HEK293 (cell line): Measurements from ENCODE around the gene SPTBN1.

ENCODE experiments used
- CTCF ChIA-PET: fragments of 350-600 bp; formaldehyde crosslinking; extraction: SDS; loops from one replicate; lab custom pipeline; 2021; ENCODE audit warnings: antibody characterized with exemption; lab: Yijun Ruan, JAX
- POLR2A ChIA-PET: fragments of 300-600 bp; formaldehyde crosslinking; extraction: SDS; loops from one replicate; lab custom pipeline; 2020; ENCODE audit warnings: antibody characterized with exemption, inconsistent platforms; lab: Yijun Ruan, JAX
- H3K27ac ChIP-seq: fragments of 200-500 bp; sonication (Bioruptor generic); 2 replicates; pipeline ENCODE4 v1.5.1; 2014; ENCODE audit warnings: low read depth, low read length, control low read depth, inconsistent platforms; ENCODE audit errors: extremely low read depth
- H3K36me3 ChIP-seq, 2 experiments: fragments of 200-500 bp in 1 of 2; sonication (Bioruptor generic) in 1 of 2; 1 replicate in 1 of 2; 2 replicates in 1 of 2; pipeline ENCODE4 v1.5.1; 2014 to 2017; ENCODE audit warnings: inconsistent platforms in 2 of 2, low read length in 2 of 2; ENCODE audit not compliant: control insufficient read depth in 2 of 2, insufficient read depth in 1 of 2
- H3K4me1 ChIP-seq: fragments of 200-500 bp; sonication (Bioruptor generic); 2 replicates; pipeline ENCODE4 v1.5.1; 2014; ENCODE audit warnings: mild to moderate bottlenecking, low read length, inconsistent platforms; ENCODE audit not compliant: control insufficient read depth, insufficient read depth
- H3K4me3 ChIP-seq: 2 replicates; pipeline ENCODE4 v1.5.1; 2011; ENCODE audit warnings: low read depth, mild to moderate bottlenecking, control low read depth, low read length, moderate library complexity
- H3K9me3 ChIP-seq: fragments of 200-500 bp; sonication (Bioruptor generic); 2 replicates; pipeline ENCODE4 v1.5.1; 2014; ENCODE audit warnings: low read depth, low read length, inconsistent platforms; ENCODE audit not compliant: control insufficient read depth, insufficient read depth
- FEZF1 ChIP-seq: fragments of 450-650 bp; formaldehyde crosslinking; IDR thresholded peaks from 2 replicates; pipeline ENCODE4 v1.5.1; 2016; ENCODE audit warnings: missing biosample characterization, missing genetic modification characterization
- ZNF175 ChIP-seq: fragments of 450-650 bp; formaldehyde crosslinking; IDR thresholded peaks from 2 replicates; pipeline ENCODE4 v1.5.1; 2016; ENCODE audit warnings: missing biosample characterization, missing genetic modification characterization
- ZNF311 ChIP-seq: fragments of 450-650 bp; formaldehyde crosslinking; IDR thresholded peaks from 2 replicates; pipeline ENCODE4 v1.5.1; 2017; ENCODE audit warnings: missing biosample characterization, missing genetic modification characterization, borderline replicate concordance
- ZNF324 ChIP-seq: fragments of 450-650 bp; formaldehyde crosslinking; IDR thresholded peaks from 2 replicates; pipeline ENCODE4 v1.5.1; 2016; ENCODE audit warnings: missing biosample characterization, missing genetic modification characterization
- ZNF341 ChIP-seq: fragments of 450-650 bp; formaldehyde crosslinking; IDR thresholded peaks from 2 replicates; pipeline ENCODE4; 2016; ENCODE audit warnings: low read depth, missing biosample characterization, missing genetic modification characterization
- ZNF416 ChIP-seq: fragments of 450-650 bp; formaldehyde crosslinking; IDR thresholded peaks from 2 replicates; pipeline ENCODE4 v1.5.1; 2016; ENCODE audit warnings: missing biosample characterization, missing genetic modification characterization
- ZNF561 ChIP-seq: fragments of 450-650 bp; IDR thresholded peaks from 2 replicates; pipeline ENCODE4 v1.5.1; 2018; ENCODE audit warnings: missing biosample characterization, missing genetic modification characterization, borderline replicate concordance
- ZNF654 ChIP-seq: fragments of 450-650 bp; formaldehyde crosslinking; IDR thresholded peaks from 2 replicates; pipeline ENCODE4 v1.5.1; 2016; ENCODE audit warnings: low read depth, missing biosample characterization, missing genetic modification characterization
- ZNF677 ChIP-seq: fragments of 450-650 bp; IDR thresholded peaks from 2 replicates; pipeline ENCODE4 v1.5.0; 2018; ENCODE audit warnings: missing biosample characterization, mild to moderate bottlenecking, missing genetic modification characterization, moderate library complexity
- ZNF791 ChIP-seq: fragments of 450-650 bp; formaldehyde crosslinking; IDR thresholded peaks from 2 replicates; pipeline ENCODE4 v1.5.1; 2016; ENCODE audit warnings: missing biosample characterization, missing genetic modification characterization
- ZSCAN30 ChIP-seq: fragments of 450-650 bp; IDR thresholded peaks from 2 replicates; pipeline ENCODE4 v1.5.1; 2018; ENCODE audit warnings: missing biosample characterization, mild to moderate bottlenecking, missing genetic modification characterization, moderate library complexity
- TF ChIP-seq, protein P1 (sequence below): fragments of 450-650 bp; formaldehyde crosslinking; IDR thresholded peaks from 2 replicates; pipeline ENCODE4 v1.5.1; 2016; ENCODE audit warnings: missing biosample characterization, missing genetic modification characterization
- TF ChIP-seq, protein P2 (sequence below): fragments of 450-650 bp; IDR thresholded peaks from 2 replicates; pipeline ENCODE4 v1.5.1; 2018; ENCODE audit warnings: missing biosample characterization, mild to moderate bottlenecking, missing genetic modification characterization
- TF ChIP-seq, protein P3 (sequence below): fragments of 450-650 bp; formaldehyde crosslinking; conservative IDR thresholded peaks from 2 replicates; pipeline ENCODE4 v1.5.1; 2016; ENCODE audit warnings: low read depth, missing biosample characterization, missing genetic modification characterization
- TF ChIP-seq, protein P4 (sequence below): fragments of 450-650 bp; formaldehyde crosslinking; IDR thresholded peaks from 2 replicates; pipeline ENCODE4 v1.5.1; 2016; ENCODE audit warnings: missing biosample characterization, missing genetic modification characterization

Gene SPTBN1

DNA sequence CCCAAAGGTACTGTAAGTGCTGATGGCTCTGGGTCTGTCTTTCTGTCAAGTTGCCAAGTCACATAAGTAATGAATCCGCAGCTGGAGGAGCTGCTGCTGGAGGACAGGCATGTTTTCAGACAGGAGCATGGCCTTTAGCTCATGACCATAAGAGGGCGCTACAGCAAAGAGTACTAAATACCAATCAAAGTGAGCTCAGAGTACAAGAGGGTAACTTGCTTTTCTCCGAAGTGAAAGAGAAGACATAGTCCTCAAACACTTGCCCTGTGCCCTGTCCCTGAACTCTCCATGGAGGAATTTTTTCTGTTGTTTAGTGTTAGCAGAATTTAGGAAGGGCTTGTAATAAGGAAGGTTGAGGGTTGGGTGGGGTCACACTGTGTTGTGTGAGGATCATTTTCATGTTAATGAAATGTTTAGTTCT is 209.3 kb downstream of the SPTBN1 start:
- no peak for TF ChIP-seq ZNF416
- TF ChIP-seq, protein P1, sequence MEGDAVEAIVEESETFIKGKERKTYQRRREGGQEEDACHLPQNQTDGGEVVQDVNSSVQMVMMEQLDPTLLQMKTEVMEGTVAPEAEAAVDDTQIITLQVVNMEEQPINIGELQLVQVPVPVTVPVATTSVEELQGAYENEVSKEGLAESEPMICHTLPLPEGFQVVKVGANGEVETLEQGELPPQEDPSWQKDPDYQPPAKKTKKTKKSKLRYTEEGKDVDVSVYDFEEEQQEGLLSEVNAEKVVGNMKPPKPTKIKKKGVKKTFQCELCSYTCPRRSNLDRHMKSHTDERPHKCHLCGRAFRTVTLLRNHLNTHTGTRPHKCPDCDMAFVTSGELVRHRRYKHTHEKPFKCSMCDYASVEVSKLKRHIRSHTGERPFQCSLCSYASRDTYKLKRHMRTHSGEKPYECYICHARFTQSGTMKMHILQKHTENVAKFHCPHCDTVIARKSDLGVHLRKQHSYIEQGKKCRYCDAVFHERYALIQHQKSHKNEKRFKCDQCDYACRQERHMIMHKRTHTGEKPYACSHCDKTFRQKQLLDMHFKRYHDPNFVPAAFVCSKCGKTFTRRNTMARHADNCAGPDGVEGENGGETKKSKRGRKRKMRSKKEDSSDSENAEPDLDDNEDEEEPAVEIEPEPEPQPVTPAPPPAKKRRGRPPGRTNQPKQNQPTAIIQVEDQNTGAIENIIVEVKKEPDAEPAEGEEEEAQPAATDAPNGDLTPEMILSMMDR = 0 out of 2 replicates have a peak, but pooled peaks have one; percentile 17
- peak; percentile 29 for TF ChIP-seq ZNF654 (tag by site-specific recombination)
- TF ChIP-seq, protein P2, sequence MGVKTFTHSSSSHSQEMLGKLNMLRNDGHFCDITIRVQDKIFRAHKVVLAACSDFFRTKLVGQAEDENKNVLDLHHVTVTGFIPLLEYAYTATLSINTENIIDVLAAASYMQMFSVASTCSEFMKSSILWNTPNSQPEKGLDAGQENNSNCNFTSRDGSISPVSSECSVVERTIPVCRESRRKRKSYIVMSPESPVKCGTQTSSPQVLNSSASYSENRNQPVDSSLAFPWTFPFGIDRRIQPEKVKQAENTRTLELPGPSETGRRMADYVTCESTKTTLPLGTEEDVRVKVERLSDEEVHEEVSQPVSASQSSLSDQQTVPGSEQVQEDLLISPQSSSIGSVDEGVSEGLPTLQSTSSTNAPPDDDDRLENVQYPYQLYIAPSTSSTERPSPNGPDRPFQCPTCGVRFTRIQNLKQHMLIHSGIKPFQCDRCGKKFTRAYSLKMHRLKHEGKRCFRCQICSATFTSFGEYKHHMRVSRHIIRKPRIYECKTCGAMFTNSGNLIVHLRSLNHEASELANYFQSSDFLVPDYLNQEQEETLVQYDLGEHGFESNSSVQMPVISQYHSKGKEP (tag by site-specific recombination) = no peak
- TF ChIP-seq ZNF311 (tag by site-specific recombination) = no peak
- ChIA-PET POLR2A (no interaction called here), CTCF (interaction anchor here (0.5 to 5.0 kb wide), 44 partner anchors 9 to 594 kb away, joined by 3 to 64 read pairs (median 4); no protein-coding TSS in a partner anchor)
- no peak overlapping the region for H3K4me3 ChIP-seq
- H3K9me3 ChIP-seq = no peaks in the 10 kb centered on the region
- H3K4me1 ChIP-seq = no peaks in the 10 kb centered on the region
- no peak overlapping the region for H3K27ac ChIP-seq
- peaks cover 10 to 96% of the 10 kb centered on the region in 2 experiments for H3K36me3 ChIP-seq

DNA sequence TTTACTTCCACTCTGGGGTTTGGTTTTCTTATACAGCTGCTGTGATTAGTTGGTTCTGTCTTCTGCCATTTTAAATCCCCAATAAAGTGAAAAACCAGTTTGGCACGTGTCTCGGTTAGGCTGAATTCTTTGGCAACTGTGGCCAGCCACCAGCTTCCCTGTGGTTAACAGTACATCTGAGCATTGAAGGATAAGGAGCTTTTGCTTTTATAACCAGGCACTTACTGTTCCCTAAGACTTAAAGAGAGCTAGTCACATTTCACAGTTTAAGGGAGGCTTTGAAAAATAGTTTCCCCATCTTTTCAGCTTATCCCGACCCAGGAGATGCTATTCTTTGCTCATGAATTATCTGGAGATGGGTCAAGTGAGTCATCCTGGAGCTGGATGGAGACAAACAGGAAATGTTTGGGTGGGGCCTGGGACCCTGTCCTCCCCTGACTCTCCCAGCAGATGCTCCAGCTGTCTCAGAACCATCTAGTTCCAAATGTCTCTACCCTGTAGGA is 210.1 kb downstream of the SPTBN1 start:
- CTCF ChIA-PET = interaction anchor here (0.5 to 5.0 kb wide), 18 partner anchors 9 to 559 kb away, joined by 3 to 64 read pairs (median 8); no protein-coding TSS in a partner anchor
- no peaks in the 10 kb centered on the region for H3K4me1 ChIP-seq
- no peak overlapping the region for H3K4me3 ChIP-seq
- no peak overlapping the region for H3K27ac ChIP-seq
- peaks cover 13 to 96% of the 10 kb centered on the region in 2 experiments for H3K36me3 ChIP-seq
- no peaks in the 10 kb centered on the region for H3K9me3 ChIP-seq
- TF ChIP-seq ZNF791 (tag by site-specific recombination) (no peak), ZNF341 (tag by site-specific recombination) (no peak), FEZF1 (tag by site-specific recombination) (no peak), ZNF561 (no peak), ZNF677 (tag by site-specific recombination) (no peak), ZNF175 (tag by site-specific recombination) (no peak), ZNF324 (tag by site-specific recombination) (no peak), ZSCAN30 (tag by site-specific recombination) (no peak)
- TF ChIP-seq, protein P3, sequence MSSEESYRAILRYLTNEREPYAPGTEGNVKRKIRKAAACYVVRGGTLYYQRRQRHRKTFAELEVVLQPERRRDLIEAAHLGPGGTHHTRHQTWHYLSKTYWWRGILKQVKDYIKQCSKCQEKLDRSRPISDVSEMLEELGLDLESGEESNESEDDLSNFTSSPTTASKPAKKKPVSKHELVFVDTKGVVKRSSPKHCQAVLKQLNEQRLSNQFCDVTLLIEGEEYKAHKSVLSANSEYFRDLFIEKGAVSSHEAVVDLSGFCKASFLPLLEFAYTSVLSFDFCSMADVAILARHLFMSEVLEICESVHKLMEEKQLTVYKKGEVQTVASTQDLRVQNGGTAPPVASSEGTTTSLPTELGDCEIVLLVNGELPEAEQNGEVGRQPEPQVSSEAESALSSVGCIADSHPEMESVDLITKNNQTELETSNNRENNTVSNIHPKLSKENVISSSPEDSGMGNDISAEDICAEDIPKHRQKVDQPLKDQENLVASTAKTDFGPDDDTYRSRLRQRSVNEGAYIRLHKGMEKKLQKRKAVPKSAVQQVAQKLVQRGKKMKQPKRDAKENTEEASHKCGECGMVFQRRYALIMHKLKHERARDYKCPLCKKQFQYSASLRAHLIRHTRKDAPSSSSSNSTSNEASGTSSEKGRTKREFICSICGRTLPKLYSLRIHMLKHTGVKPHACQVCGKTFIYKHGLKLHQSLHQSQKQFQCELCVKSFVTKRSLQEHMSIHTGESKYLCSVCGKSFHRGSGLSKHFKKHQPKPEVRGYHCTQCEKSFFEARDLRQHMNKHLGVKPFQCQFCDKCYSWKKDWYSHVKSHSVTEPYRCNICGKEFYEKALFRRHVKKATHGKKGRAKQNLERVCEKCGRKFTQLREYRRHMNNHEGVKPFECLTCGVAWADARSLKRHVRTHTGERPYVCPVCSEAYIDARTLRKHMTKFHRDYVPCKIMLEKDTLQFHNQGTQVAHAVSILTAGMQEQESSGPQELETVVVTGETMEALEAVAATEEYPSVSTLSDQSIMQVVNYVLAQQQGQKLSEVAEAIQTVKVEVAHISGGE (tag by site-specific recombination) = no peak
- TF ChIP-seq, protein P4, sequence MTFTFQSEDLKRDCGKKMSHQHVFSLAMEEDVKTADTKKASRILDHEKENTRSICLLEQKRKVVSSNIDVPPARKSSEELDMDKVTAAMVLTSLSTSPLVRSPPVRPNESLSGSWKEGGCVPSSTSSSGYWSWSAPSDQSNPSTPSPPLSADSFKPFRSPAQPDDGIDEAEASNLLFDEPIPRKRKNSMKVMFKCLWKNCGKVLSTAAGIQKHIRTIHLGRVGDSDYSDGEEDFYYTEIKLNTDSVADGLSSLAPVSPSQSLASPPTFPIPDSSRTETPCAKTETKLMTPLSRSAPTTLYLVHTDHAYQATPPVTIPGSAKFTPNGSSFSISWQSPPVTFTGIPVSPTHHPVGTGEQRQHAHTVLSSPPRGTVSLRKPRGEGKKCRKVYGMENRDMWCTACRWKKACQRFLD (tag by site-specific recombination) = no peak
- POLR2A ChIA-PET = interaction anchor here (0.6 kb wide), 1 partner anchor 929 kb away, joined by 6 read pairs; no protein-coding TSS in a partner anchor
